Measurements from ENCODE around the gene OR10K2. TPM values are rescaled to one million over a fixed set of nuclear protein-coding genes. Genes with fewer than 3 reads are reported as not detected.

OR10K2 gene
- total and polyA plus RNA-seq, 2 of the 4 experiments (the other 2 are of a cell fraction): not detected

DNA sequence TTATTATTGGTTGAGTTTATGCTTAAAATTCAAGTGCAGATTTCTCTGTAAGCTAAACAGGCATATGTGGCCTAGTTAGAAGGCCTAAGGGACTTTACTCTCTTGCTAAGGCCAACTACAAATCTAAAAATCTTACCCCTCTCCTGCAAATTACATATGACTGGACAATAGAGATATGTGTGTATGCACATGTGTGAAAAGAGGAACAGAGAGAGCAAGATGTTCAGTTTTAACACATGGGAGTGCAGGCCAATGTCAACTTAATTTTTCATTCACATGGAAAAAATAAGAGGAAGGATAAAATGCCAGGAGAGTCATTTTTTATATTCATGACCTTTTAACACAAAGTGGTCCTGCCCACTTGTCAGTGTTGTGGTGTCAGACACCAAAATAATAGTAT is 8.5 kb downstream of the OR10K2 start:
- H3K9me1 ChIP-seq (ENCODE audit: insufficient read depth, low read length): no peaks in the 10 kb centered on the region
- no peak overlapping the region for H2AFZ ChIP-seq (replicated peaks; ENCODE audit: low read length, poor library complexity)
- no peak overlapping the region for H3K9ac ChIP-seq (ENCODE audit: low read depth, low read length)
- no peak for TF ChIP-seq RAD21 (IDR thresholded peaks at IDR 0.05; ENCODE audit: low read length)
- in situ Hi-C loops (cut with MboI; ENCODE audit: low sequenced_read_pairs) (no loop called here), intact Hi-C loops (cut with micrococcal nuclease) (no loop called here), dilution Hi-C loops (cut with HindIII; ENCODE audit: low sequenced_read_pairs, unreplicated experiment) (no loop called here)
- H3K23ac ChIP-seq (ENCODE audit: low read depth, low read length): no peak overlapping the region
- no peaks in the 10 kb centered on the region for H3K4me1 ChIP-seq (ENCODE audit: control insufficient read depth, insufficient read depth, low read length)
- no peak overlapping the region for H3K18ac ChIP-seq (ENCODE audit: low read depth, low read length)
- H2BK20ac ChIP-seq (ENCODE audit: low read depth, low read length): no peak overlapping the region
- H3K4me3 ChIP-seq (ENCODE audit: insufficient read depth, low read depth, low read length): no peak overlapping the region
- no peak overlapping the region for H4K8ac ChIP-seq (ENCODE audit: low read depth in 2 of 2, low read length in 2 of 2)
- no peaks in the 10 kb centered on the region for H3K79me1 ChIP-seq (ENCODE audit: low read depth in 1 of 2, low read length in 2 of 2)
- no peak overlapping the region for H3K4ac ChIP-seq (ENCODE audit: low read depth, low read length)
- H2BK5ac ChIP-seq (ENCODE audit: low read depth, low read length, poor library complexity, severe bottlenecking): no peak overlapping the region
- ATAC-seq (ENCODE audit: low read depth) (no peak), DNase-seq (no peak)
- CTCF ChIA-PET: no interaction called here
- H2BK120ac ChIP-seq (ENCODE audit: low read depth, low read length): no peak overlapping the region
- H3K36me3 ChIP-seq (ENCODE audit: control insufficient read depth, insufficient read depth, low read length): no peaks in the 10 kb centered on the region
- no peak overlapping the region for H4K91ac ChIP-seq (ENCODE audit: insufficient read depth, low read depth, low read length)
- no peaks in the 10 kb centered on the region for H4K20me1 ChIP-seq (ENCODE audit: insufficient read depth, low read length)
- no peak overlapping the region for H4K5ac ChIP-seq (ENCODE audit: low read depth, low read length)
- no peak overlapping the region for H2BK15ac ChIP-seq (ENCODE audit: low read depth, low read length)
- H2AK9ac ChIP-seq (replicated peaks; ENCODE audit: low read depth, low read length, poor library complexity): no peak overlapping the region
- no peak overlapping the region for H3K14ac ChIP-seq (replicated peaks; ENCODE audit: low read depth, low read length)
- H3K27me3 ChIP-seq (ENCODE audit: control insufficient read depth, insufficient read depth, low read length): no peaks in the 10 kb centered on the region
- POLR2A ChIA-PET (ENCODE audit: unreplicated experiment): no interaction called here
- no peak overlapping the region for H2AK5ac ChIP-seq (ENCODE audit: low read depth, low read length)
- H3K9me3 ChIP-seq (ENCODE audit: control insufficient read depth, insufficient read depth, low read length): no peaks in the 10 kb centered on the region; the same call in 1 of the 2 replicates
- no peak overlapping the region for H3K4me2 ChIP-seq (ENCODE audit: low read depth, low read length)
- no TSS peak for BruUV-seq (replicated peaks)
- H3K56ac ChIP-seq (ENCODE audit: extremely low read depth, insufficient read depth, low read length): no peak overlapping the region
- no peak overlapping the region for H3K27ac ChIP-seq (ENCODE audit: insufficient read depth, low read length)

All from IMR-90 (cell line).